ENCODE measurements around the gene OXNAD1. TPM values are rescaled to one million over a fixed set of nuclear protein-coding genes. Genes with fewer than 3 reads are reported as not detected.
A peak's percentile ranks its signal among the peaks of the same experiment; 100 is the strongest.

Gene OXNAD1
- total RNA-seq, 1 experiment from 2014 or later = 27.6 TPM

DNA sequence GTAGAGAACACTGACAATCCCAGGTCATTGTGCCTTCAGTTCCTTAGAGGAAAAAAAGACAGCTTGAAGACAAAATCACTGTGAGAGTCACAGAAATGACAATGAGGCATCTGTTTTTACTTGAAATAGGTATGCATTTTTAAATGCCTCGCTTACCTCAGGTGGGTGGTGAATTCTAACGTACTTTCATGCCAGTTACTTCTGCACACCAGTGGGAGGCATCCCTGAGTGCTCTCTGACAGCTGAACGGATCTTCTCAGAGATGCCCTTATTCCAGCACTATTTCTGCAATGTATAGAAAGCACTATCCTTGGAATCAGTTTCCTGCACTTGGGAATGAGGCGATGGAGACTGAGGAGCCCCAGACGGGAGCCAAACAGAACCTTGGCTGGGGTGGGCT lies 16.5 kb upstream of the OXNAD1 start:
- BruUV-seq (replicated peaks) = no TSS peak
- Mint-ChIP-seq H3K9me3 (ENCODE audit: unreplicated experiment) (no peaks in the 10 kb centered on the region), H3K27me3 (ENCODE audit: insufficient read depth, unreplicated experiment) (no peaks in the 10 kb centered on the region), H3K36me3 (ENCODE audit: insufficient read depth, unreplicated experiment) (no peaks in the 10 kb centered on the region), H3K4me3 (ENCODE audit: unreplicated experiment) (no peak overlapping the region), H3K27ac (ENCODE audit: low read depth, unreplicated experiment) (no peak overlapping the region), H3K4me1 (ENCODE audit: insufficient read depth, unreplicated experiment) (peaks cover 40% of the 10 kb centered on the region)
- ChIA-PET CTCF (interaction anchor here (0.6 to 2.3 kb wide), 20 partner anchors 12 to 526 kb away, joined by 3 to 23 read pairs (median 6); partner anchors contain the start of gene GALNT15), POLR2A (interaction anchor here (0.7 to 1.5 kb wide), 2 partner anchors 192 to 487 kb away, joined by 3 read pairs; no protein-coding TSS in a partner anchor)
- intact Hi-C loops (cut with micrococcal nuclease) = loop anchor here (5.0 kb wide), 2 partner anchors 186 to 1046 kb away; no protein-coding TSS in a partner anchor
- DNase-seq (ENCODE audit: unreplicated experiment) = no peak
- TF ChIP-seq, protein P1, sequence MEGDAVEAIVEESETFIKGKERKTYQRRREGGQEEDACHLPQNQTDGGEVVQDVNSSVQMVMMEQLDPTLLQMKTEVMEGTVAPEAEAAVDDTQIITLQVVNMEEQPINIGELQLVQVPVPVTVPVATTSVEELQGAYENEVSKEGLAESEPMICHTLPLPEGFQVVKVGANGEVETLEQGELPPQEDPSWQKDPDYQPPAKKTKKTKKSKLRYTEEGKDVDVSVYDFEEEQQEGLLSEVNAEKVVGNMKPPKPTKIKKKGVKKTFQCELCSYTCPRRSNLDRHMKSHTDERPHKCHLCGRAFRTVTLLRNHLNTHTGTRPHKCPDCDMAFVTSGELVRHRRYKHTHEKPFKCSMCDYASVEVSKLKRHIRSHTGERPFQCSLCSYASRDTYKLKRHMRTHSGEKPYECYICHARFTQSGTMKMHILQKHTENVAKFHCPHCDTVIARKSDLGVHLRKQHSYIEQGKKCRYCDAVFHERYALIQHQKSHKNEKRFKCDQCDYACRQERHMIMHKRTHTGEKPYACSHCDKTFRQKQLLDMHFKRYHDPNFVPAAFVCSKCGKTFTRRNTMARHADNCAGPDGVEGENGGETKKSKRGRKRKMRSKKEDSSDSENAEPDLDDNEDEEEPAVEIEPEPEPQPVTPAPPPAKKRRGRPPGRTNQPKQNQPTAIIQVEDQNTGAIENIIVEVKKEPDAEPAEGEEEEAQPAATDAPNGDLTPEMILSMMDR (IDR thresholded peaks at IDR 0.05; ENCODE audit: unreplicated experiment) = no peak

DNA sequence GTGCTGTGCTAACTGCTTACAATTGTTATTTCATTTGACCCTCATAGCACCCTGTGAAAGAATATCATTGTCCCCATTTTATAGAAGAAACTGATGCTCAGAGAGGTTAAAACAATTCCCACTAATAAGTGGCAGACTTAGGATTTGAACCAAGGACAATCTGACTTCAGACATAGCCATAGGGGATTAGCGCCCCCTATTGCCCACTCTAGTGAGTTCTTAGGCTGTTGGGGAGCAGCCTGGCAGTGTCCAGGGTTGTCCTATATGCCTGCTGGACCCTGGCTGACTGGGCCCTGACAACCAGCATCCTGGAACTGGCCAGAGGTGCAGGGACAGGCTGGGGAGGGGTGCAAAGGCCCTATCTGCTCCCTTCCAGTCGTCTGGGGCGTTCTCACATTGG lies 15.7 kb upstream of the OXNAD1 start:
- ChIA-PET POLR2A (no interaction called here), CTCF (interaction anchor here (0.8 to 2.1 kb wide), 4 partner anchors 11 to 486 kb away, joined by 4 to 15 read pairs (median 8); no protein-coding TSS in a partner anchor)
- peak; percentile 43 for DNase-seq (ENCODE audit: unreplicated experiment)
- no TSS peak for BruUV-seq (replicated peaks)
- H3K4me1 Mint-ChIP-seq (ENCODE audit: insufficient read depth, unreplicated experiment) = peaks cover 39% of the 10 kb centered on the region
- TF ChIP-seq, protein P1 (IDR thresholded peaks at IDR 0.05; ENCODE audit: unreplicated experiment) = peak; percentile 35
- H3K27ac Mint-ChIP-seq (ENCODE audit: low read depth, unreplicated experiment) = no peak overlapping the region
- H3K36me3 Mint-ChIP-seq (ENCODE audit: insufficient read depth, unreplicated experiment) = no peaks in the 10 kb centered on the region
- H3K9me3 Mint-ChIP-seq (ENCODE audit: unreplicated experiment) = no peaks in the 10 kb centered on the region
- intact Hi-C loops (cut with micrococcal nuclease) = loop anchor here (5.0 kb wide), 2 partner anchors 187 to 1047 kb away; no protein-coding TSS in a partner anchor
- no peaks in the 10 kb centered on the region for H3K27me3 Mint-ChIP-seq (ENCODE audit: insufficient read depth, unreplicated experiment)
- no peak overlapping the region for H3K4me3 Mint-ChIP-seq (ENCODE audit: unreplicated experiment)

DNA sequence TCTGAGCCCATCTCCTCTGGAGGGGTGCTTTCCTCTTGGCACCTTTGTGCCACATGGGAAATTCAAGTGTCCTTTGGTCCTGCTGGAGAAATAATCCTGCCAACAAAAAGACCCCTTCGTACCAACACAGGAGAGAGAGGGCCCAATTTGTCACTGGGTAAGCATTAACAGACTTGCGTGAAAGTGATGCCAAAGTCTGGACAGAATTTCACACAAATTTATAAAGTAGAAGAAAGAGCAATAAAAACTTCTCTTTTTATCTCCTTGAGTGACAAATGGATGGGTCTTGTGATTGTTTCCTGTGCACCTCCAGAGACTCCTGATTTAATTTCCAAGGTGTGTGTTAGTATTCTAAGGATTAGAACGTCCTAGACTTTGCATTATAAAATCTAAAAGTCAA lies 15.1 kb upstream of the OXNAD1 start:
- TF ChIP-seq, protein P1 (IDR thresholded peaks at IDR 0.05; ENCODE audit: unreplicated experiment) = no peak
- BruUV-seq (replicated peaks) = no TSS peak
- ChIA-PET POLR2A (no interaction called here), CTCF (interaction anchor here (3.0 kb wide), 1 partner anchor 203 kb away, joined by 27 read pairs; no protein-coding TSS in a partner anchor)
- no peak overlapping the region for H3K4me3 Mint-ChIP-seq (ENCODE audit: unreplicated experiment)
- peaks cover 39% of the 10 kb centered on the region for H3K4me1 Mint-ChIP-seq (ENCODE audit: insufficient read depth, unreplicated experiment)
- no peak overlapping the region for H3K27ac Mint-ChIP-seq (ENCODE audit: low read depth, unreplicated experiment)
- H3K9me3 Mint-ChIP-seq (ENCODE audit: unreplicated experiment) = no peaks in the 10 kb centered on the region
- intact Hi-C loops (cut with micrococcal nuclease) = loop anchor here (5.0 kb wide), 2 partner anchors 188 to 1048 kb away; no protein-coding TSS in a partner anchor
- H3K27me3 Mint-ChIP-seq (ENCODE audit: insufficient read depth, unreplicated experiment) = no peaks in the 10 kb centered on the region
- H3K36me3 Mint-ChIP-seq (ENCODE audit: insufficient read depth, unreplicated experiment) = no peaks in the 10 kb centered on the region
- DNase-seq (ENCODE audit: unreplicated experiment) = no peak

DNA sequence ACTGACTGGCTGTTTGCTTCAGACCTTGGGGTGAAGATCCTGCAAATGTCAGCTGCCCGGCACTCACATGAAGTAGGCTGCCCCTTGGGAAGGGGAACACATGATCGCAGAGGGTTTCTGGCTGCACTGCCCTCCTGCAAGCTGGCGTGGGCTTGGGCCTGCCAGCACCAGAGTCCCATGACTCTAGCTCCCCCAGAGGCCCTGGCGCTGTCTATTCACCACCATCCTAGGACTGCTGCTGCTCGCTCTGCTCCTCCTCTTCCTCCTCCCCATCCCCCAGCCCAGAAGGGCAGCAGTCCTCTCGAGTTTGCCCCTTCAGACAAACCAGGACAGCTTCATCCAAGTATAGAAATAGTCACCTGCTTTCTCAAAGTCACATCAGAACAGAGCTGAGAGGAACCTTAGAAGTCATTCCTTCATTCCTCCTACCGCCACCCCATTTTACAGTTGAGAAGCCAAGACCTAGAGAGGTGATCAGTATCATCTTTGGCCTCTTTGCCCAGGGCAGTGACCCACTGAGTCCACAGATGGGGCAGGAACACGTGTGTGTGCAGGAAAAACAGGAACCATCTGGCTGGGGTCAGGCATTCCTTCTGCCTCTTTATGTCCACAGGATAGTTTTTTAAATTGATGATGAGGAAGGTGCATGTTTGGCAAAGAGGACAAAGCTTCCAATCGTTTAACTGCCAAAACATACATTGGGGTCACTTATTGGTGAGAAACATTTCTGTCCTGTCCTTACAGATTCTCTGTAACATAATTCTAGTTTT lies 13.5 kb upstream of the OXNAD1 start:
- ChIA-PET POLR2A (interaction anchor here (0.6 to 4.4 kb wide), 6 partner anchors 8 to 484 kb away, joined by 3 to 47 read pairs (median 4); partner anchors contain the start of genes ANKRD28, DPH3 and OXNAD1), CTCF (interaction anchor here (0.7 to 3.0 kb wide), 4 partner anchors 7 to 204 kb away, joined by 3 to 27 read pairs (median 4); no protein-coding TSS in a partner anchor)
- DNase-seq (ENCODE audit: unreplicated experiment) = no peak
- H3K36me3 Mint-ChIP-seq (ENCODE audit: insufficient read depth, unreplicated experiment) = no peaks in the 10 kb centered on the region
- H3K27me3 Mint-ChIP-seq (ENCODE audit: insufficient read depth, unreplicated experiment) = no peaks in the 10 kb centered on the region
- intact Hi-C loops (cut with micrococcal nuclease) = no loop called here
- no TSS peak for BruUV-seq (replicated peaks)
- no peak overlapping the region for H3K27ac Mint-ChIP-seq (ENCODE audit: low read depth, unreplicated experiment)
- H3K4me3 Mint-ChIP-seq (ENCODE audit: unreplicated experiment) = no peak overlapping the region
- H3K9me3 Mint-ChIP-seq (ENCODE audit: unreplicated experiment) = no peaks in the 10 kb centered on the region
- peaks cover 39% of the 10 kb centered on the region for H3K4me1 Mint-ChIP-seq (ENCODE audit: insufficient read depth, unreplicated experiment)
- TF ChIP-seq, protein P1 (IDR thresholded peaks at IDR 0.05; ENCODE audit: unreplicated experiment) = no peak

All from MCF 10A (cell line).